Activated CD4-positive, alpha-beta T cell treated with anti-CD3 and anti-CD28 coated beads for 4 hours (primary cell): ENCODE data around the gene PAM.
"Not testable (repeated sequence)": the region's sequence is repeated elsewhere in the genome, so short reads cannot be mapped to it uniquely, and the experiment has no call there.

Source experiments
- DNase-seq, 2 donors: peaks; one replicate each; pipeline ENCODE4 v3.0.0-alpha.2; 2020

PAM gene

GRCh38 chr5:102753889-102754766 lies 977 bp upstream of the PAM start:
- DNase-seq: peak in 1 of 2 donors; percentile 24

- DNase-seq: peak; percentile 70 to 78
These were observed 724 bp downstream of the PAM start for GRCh38 chr5:102755686-102756371.

- DNase-seq: no peak
These were observed 3.5 kb downstream of the PAM start for GRCh38 chr5:102758576-102758975.

- DNase-seq: no peak
These were observed 4.2 kb downstream of the PAM start for GRCh38 chr5:102759289-102759688.

- DNase-seq: no peak
These were observed 4.6 kb downstream of the PAM start for GRCh38 chr5:102759700-102760099.

- no peak for DNase-seq
These were observed 5.7 kb downstream of the PAM start for GRCh38 chr5:102760815-102761214.

GRCh38 chr5:102762095-102762534 lies 7.0 kb downstream of the PAM start:
- no peak for DNase-seq

- peak in 1 of 2 donors; percentile 25 for DNase-seq
These were observed 7.6 kb downstream of the PAM start for GRCh38 chr5:102762562-102763227.

- no peak for DNase-seq
These were observed 8.6 kb downstream of the PAM start for GRCh38 chr5:102763734-102764133.

GRCh38 chr5:102764381-102765004 lies 9.4 kb downstream of the PAM start:
- no peak for DNase-seq

GRCh38 chr5:102765350-102765749 lies 10.2 kb downstream of the PAM start:
- DNase-seq: no peak

- no peak for DNase-seq
These were observed 11.4 kb downstream of the PAM start for GRCh38 chr5:102766295-102767090.

- DNase-seq: no peak
These were observed 12.8 kb downstream of the PAM start for GRCh38 chr5:102767862-102768261.

- no peak for DNase-seq
These were observed 15.7 kb downstream of the PAM start for GRCh38 chr5:102770803-102771202.

GRCh38 chr5:102771435-102771834 lies 16.3 kb downstream of the PAM start:
- no peak for DNase-seq

- no peak for DNase-seq
These were observed 17.2 kb downstream of the PAM start for GRCh38 chr5:102772273-102772672.

- DNase-seq: no peak
These were observed 18.0 kb downstream of the PAM start for GRCh38 chr5:102773133-102773532.

GRCh38 chr5:102775756-102776155 lies 20.7 kb downstream of the PAM start:
- not testable (repeated sequence) for DNase-seq

GRCh38 chr5:102777099-102777498 lies 22.0 kb downstream of the PAM start:
- no peak for DNase-seq

GRCh38 chr5:102778478-102778877 lies 23.4 kb downstream of the PAM start:
- no peak for DNase-seq

- DNase-seq: no peak
These were observed 26.3 kb downstream of the PAM start for GRCh38 chr5:102781359-102781758.

GRCh38 chr5:102781786-102782185 lies 26.7 kb downstream of the PAM start:
- no peak for DNase-seq
